GM23248 (cell line): Measurements from ENCODE around the gene NR3C1.

Experiments
- EZH2 ChIP-seq: fragments of 200-600 bp; sonication (generic); IDR thresholded peaks from 2 replicates; pipeline ENCODE4 v1.6.1; 2018; ENCODE audit warnings: antibody characterized with exemption, mild to moderate bottlenecking; ENCODE audit not compliant: insufficient read depth, poor library complexity, severe bottlenecking
- EZH2phosphoT487 ChIP-seq: fragments of 200-600 bp; sonication (generic); IDR thresholded peaks from 2 replicates; pipeline ENCODE4 v1.6.1; 2018; ENCODE audit warnings: antibody characterized with exemption, moderate library complexity, mild to moderate bottlenecking, low read depth; ENCODE audit not compliant: insufficient read depth

DNA sequence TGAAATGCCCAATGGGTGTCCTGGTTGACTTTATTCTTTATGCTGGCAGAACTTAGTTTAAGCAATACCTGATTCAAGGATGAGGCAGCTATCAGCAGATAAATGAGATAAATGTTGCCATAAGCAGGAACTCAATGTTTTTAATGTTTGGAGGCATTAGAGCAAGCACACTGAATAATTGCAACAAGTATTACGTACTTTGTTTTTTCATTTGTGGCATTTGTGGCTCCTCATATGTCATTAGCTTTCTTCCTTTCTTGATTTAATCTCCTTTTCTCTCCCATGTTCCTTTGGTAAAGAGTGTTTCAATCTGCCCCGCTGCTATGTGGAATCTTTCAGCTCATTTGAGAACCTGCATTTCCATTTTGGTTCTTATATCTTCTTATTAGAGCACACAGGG, 6.4 kb upstream of the NR3C1 start:
- no peak for TF ChIP-seq EZH2
- no peak for TF ChIP-seq EZH2phosphoT487
